Measurements from ENCODE around the gene PROX2.

PROX2 gene

DNA sequence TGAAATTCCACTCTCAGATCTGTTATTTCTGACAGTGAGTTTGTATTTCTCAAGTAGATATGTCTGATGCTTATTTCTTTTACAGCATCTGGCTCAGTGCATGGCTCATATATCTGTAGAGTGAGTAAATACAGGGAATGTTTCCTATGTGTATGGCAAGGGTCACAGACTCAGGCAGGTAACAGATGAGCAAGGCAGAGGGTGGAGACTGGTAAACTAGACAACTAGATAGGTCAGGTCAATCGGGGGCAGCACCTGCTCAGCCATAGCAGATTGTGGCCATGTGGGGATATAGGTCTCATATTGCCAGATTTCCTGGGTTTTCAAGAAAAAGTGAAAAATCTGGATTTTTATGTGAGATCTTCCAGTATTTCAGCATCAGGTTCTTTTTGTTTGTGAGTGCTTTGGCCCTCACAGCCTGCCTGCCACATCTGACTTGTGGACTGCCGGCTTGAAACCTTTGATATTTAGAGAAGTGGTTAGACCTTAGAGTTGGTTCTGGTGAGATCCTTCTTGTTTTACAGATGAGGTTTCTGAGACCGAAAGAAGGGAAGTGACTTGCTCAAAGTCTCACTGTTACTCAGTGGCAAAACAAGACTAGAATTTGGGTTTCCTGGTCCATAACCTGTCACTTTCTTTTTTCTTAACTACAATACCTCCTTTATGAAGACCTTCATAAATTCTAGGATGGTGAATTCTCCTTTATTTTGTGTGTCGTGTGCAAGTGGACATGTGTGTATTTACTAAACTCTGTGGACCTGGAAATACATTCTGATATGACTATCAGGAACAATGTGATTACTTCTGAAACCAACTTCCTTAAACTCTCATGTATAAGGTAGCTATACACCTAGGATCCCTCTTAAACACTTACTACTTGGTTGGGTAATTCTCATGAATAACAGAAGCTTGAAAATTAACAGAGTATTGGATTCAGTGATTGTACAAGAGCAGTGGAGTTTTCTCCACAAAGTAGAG is 34.4 kb downstream of the PROX2 start:
- DNase-seq, result peak; percentile 16 to 31

DNA sequence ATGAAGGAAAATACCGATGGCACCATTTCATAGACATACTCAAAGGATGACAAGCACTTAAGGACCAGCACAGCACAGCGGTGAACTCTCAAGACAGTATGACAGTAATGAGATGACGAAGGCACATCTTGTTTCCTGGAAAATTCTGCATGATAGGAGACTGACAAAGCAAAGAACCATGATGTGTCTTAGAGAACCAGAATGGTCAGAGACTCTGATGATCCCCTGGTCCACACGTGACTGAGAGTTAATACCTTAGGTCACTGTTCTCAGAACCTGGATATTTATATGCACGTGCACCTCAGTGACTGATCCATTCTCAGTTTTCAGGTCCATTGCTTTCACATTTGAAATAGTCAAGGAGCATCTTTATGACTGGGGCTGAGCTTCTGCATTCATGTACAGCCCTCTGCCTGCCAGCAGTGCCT is 35.3 kb downstream of the PROX2 start:
- DNase-seq, result no peak

DNA sequence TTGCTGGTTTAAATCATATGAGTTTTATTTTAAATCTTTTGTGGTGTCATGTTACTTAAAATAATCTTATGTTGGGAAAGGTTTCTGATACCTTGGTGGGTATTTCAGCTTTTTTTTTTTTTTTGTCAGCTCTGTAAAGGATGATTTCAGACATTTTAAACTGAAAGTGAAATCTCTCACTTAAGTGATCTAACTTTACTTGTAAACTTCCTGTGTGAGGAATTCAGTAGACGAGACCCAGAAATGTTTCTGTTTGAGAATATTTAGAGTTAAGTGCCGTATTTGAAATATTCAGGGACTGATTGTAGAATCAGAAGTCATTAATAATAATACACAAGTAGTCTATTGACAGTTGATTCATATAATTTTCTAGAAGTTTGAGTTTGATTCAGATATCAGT is 37.8 kb downstream of the PROX2 start:
- DNase-seq, result no peak

DNA sequence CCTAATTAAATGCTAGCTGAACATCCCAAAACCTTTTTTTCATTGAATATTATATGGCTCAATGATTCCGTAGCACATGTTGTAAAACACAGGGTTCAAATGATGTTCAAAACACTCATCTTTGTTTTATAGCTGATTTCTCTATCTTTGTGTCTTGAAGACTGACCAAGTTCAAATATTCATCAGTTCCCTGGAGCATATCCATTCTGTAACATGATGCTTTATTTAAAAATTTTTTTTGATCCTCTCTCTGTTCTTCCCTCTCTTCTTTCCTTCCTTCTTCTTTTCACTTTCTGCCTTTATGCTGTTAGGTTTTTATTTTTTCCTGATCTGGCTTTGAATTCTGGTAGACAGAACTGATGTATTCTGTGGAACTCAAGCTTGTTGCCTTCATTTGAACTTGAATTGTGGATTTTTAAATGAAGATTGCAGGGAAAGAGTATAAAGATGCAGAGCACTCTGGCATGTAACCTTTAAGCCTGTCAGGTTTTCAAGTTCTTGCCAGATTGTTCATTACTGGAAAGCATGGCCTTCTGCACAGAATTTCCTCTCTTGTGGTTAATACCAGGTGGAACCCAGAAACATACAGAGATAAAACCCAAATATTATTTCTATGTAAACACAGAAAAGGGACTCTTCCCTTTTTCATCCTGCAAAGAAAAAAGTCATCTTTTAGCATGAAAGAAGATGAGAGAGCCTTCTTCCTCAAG is 39.5 kb downstream of the PROX2 start:
- no peak for DNase-seq

DNA sequence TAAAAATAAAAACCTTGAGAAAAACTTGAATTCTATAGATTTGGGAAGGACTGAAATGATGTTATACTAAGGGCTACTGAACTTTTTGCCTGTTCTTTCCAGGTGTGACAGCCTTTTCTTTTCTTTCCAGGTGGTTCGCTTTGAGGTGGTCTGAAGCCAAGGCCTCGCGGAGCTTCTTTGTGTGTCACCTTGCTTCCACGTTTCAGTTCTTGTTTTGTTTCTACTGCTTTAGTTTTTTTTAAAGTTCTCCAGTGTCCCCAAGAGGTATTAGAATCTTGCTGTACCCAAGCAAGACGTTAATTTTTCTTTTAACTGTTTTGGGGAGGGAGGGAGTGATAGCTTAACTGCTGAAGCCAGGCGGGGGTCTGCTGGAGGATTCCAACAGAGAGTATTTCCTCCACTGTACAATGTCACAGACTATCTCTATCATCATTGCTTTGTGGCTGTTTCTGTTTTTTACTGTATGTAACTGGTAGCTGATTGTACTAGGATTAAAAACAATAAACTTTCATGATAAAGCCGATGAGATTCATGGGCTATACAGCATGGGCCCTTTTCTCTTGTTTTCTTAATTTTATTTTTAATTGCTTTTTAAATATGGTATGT is 40.2 kb downstream of the PROX2 start:
- no peak for DNase-seq

DNA sequence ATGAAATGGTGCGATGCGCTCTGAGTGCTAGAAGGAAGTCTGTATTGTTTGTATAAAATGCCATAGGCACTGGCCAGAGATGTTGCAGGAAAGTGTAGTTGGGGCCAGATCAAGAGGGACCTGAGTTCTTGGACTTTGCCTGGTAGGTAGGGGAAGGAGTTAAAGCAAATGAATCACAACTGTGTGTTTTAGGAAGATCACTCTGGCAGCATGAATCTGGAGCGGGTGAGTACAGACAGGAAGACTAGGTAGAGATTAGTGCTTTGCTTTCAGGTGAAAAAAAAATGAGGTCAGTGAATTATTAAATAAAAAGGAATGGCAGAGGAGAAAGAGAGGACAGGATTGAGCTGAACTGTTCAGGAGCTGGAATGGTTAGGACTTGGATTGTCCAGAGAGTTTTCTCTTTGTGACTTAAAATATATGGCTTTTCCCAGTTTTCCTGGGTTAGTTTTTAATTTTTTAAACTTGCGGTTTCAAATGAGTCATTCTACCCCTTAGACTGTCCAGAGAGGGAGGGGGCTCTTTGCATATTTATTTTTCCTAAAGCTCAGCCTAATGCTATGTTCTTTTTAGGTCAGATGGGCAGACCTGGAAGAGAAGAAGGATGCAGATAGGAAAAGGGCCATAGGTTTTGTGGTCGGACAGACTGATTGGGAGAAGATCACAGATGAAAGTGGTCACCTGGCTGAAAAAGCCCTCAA is 41.1 kb downstream of the PROX2 start:
- no peak for DNase-seq

DNA sequence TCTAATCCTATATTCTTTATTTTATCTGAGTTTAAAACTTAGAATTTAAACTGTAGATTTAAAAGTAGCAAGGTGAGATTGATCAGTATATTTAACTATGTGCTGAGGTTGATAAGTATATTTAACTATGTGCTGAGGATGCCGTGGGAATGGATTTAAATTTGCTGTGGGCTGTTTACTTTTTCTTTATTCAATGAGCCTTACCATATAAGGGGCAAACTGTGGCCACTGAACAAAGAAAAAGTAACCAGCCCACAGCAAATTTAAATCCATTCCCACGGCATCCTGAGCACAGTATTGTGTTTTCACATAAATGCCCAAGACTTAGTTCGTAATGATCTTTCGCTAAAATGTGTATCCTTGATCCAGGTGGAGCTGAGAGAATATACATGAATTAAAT is 43.1 kb downstream of the PROX2 start:
- DNase-seq, result no peak

DNA sequence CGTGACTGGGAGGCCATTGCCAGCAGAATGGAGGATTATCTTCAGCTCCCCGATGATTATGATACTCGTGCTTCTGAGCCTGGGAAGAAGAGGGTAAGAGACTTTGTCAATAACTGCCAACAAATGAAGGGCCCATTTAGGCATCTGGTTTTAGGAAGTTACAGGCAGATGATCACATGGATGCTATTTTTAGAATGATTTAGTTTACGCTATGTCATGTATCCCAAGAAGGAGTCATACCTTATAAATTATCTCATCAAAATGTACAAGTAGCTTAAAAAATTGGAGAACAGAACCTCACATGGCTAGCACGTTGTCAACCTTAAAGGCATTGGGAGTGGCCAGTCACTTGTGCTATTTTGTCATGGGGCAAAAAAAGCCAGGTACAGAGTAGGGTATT is 46.7 kb downstream of the PROX2 start:
- no peak for DNase-seq

DNA sequence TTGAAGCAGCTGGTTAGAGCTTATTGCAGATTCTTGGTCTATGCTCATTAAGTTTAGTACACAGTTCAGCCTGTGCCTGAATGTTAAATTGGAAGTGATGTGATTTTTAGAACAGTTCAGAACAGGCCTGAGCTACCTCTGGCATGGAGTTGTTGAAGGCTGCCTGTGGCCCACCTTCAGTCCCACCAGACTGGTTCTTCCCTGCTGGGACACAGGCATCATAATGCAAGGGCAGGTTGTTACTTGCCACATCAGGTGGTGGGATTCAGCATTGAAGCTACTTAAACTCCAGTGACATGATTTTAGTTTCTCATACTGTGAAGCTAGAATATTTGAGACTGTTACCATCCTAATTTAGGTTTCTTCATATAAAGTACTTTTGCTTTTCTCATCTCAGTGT is 49.4 kb downstream of the PROX2 start:
- no peak for DNase-seq
